Daoy (cell line): ENCODE results near the gene KRTAP27-1. TPM values are rescaled to one million over a fixed set of nuclear protein-coding genes. Genes with fewer than 3 reads are reported as not detected.

Experiments
- DNase-seq: peaks from one replicate; pipeline ENCODE4 v3.0.0-alpha.2; 2015; ENCODE audit warnings: low read depth
- total RNA-seq: library from RNA; depleted of rRNA; stranded (reverse); fragments of >200 nt; shearing (Covaris generic); gene quantifications from 2 replicates; pipeline ENCODE4 v1.2.3, GENCODE V29; 2014; rRNA removed

Gene KRTAP27-1, protein sequence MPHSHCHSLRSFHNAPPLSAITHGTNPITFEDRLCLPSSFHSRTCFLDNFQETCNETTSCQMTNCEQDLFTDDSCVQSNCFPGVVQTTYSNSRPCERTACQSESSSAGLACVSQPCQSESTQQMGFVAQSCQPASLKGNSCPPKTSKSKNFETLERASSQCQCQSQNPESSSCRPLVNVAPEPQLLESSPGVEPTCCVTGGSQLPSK
- not detected in 2 replicates for total RNA-seq

DNA sequence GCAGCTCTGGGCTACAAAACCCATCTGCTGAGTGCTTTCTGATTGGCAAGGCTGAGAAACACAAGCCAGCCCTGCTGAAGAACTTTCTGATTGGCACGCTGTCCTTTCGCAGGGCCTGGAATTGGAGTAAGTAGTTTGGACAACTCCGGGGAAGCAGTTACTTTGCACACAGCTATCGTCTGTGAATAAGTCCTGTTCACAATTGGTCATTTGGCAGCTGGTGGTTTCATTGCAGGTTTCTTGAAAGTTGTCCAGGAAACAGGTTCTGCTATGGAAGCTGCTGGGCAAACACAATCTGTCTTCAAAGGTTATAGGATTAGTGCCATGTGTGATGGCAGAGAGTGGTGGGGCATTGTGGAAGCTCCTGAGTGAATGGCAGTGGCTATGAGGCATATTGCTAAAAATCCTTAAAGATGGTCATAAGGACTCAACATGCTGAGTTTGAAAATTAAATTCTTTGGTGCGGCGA, at the start of gene KRTAP27-1:
Gene KRTAP27-1 (minus strand): TSS at position 419 of the 469 bp plus-strand sequence. CDS start 26 bp downstream, at position 393.
- no peak for DNase-seq

DNA sequence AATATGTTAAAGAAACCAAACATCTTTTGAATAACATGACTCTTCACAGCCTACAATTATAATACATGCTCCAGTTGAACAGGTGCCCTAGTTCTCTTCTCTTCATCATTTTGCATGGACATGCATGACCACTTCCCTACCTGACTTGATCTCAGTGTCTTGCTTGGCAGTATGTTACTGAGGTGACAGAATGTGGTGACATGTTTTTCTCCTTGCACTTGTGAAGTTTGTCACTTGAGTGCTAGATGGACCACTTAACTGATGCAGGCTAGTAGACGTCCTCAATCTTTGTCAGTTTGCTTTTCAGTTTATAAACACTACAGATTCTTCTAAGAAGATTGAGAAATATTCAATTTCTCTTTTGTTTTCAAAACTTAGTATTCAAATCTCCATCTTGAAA, 44.7 kb upstream of the KRTAP27-1 start:
- no peak for DNase-seq

DNA sequence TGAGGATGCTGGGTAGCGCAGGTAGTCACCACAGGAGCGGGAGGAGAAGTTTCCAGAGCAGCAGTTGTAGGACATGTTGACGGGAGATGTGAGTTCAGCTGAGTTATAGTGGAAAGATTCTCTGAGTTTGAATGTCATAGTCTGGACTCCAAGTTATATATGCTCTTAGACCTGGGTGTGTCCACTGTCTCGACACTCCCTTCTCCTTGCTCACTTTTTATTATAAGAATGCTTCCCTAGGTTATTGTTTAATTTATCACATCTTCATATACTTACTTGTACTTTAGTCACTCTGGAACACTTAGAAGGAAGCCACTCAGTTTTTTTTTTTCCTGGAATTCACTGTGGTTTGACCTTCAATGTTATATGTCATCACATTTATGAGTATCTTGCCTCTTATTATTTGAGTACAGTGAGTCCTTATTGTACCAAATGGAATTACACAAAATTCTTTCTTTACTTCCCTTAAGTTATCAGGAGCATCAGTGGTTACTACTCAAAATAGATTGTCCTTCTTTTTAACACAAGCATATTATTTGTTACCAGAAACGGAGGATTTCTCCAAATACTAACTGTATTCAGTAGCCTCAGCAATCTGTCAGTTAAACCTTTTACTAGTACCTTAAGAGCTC, 34.8 kb upstream of the KRTAP27-1 start, which contains the start of gene KRTAP13-2:
Gene KRTAP13-2 (minus strand): TSS at position 133 of the 632 bp plus-strand sequence. CDS start 58 bp downstream, at position 75.
- DNase-seq: no peak

DNA sequence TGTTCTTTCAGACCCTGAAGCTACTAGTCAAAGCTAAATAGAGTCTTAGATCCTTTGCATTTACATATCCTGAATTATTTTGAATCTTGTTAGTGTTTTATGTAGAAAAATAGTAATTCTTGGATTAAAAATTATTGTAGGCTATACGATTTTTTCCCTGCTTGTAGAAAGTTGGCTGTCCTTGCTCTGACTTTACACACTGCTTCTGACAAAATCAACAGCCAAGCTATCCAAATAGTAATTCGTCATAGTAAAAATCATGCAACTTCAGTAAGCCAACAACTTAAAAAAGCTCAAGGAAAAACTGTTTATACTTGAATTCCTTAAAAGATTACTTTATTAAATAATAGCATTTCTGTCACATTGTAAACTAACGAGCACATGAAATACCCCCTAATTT, 18.4 kb upstream of the KRTAP27-1 start:
- DNase-seq: no peak

DNA sequence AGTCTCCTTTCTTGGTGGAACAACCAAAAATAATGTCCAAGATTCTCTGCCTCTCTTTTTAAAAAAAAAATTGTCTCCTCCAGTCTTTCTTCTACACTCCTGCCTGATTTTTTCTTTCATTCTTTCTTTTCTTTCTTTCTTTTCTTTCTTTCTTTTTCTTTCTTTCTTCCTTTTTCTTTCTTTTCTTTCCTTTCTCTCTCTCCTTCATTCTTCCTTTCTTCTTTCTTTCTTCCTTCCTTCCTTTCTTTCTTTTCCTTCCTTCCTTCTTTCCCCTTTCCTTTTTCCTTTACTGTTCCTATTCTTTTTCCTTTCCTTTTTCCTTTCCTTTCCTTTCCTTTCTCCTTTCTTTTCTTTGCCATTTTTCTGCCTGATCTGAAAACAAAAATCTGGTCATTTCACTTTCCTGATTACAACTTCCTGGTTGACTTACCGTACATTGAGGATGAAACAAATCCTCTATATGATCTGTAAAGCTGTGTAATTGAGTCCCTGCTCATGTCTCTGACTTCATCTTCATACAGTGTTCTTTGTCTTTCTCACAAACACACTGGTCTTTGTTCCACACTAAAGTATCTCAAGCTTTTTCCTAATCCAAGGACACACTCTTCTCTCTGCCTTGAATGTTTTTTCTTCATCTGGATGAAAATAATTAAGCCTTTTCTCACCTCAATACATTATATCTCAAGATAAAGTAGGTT, 17.0 kb upstream of the KRTAP27-1 start:
- DNase-seq: no peak

DNA sequence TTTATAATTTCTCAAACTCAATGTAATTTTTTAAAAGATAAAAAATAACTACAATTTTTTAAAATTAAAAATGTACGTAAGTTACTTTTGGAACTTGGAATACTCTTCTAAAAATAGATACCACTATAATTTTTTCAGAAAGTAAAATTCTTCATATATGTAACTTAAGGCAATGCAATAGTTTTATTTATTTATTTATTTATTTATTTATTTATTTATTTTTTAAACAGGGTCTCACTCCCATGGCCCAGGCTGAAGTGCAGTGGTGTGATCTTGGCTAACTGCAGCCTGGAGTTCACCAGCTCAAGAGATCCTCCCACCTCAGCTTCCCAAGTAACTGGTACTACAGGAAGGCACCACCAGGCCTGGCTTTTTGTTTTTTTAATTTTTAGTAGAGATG, 14.0 kb upstream of the KRTAP27-1 start:
- DNase-seq: no peak

DNA sequence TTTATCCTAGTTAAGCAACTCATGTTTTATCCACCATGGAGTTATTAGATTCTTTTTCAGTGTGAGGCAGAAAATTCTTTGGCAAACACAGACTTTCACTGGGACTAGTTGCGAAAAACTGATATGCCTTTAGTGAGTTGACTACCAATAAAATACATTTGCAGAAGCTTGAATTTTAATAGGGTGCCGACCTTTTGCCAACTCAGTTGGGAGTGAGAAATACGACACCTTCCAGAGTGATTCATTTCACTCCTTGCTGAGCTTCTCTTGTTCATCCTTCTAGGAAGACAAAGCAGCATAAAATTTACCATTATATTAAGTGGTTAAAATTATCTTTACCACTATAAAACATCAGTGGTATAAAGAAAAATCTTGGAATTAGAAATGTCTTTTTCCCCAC, 12.1 kb upstream of the KRTAP27-1 start:
- peak; percentile 30 for DNase-seq

DNA sequence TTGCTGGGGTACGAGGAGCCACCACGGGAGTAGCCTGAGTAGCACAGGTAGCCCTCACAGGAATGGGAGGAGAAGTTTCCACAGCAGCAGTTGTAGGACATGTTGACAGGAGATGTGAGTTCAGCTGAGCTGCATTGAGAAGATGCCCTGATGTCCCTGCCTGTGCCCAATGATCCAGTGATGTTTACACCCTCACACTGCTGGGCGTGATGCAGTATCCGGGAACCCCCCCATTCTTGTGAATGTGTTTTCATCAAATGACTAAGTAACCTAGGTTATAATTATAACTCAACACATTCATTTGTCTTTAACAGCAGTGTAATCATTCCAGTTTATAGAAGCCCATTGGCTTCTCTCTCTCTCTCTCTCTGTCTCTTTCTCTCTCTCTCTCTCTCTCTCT, 11.0 kb upstream of the KRTAP27-1 start, which contains the start of gene KRTAP23-1:
Gene KRTAP23-1 (minus strand): TSS at position 101 of the 400 bp plus-strand sequence. CDS start 0 bp downstream, at position 101.
- no peak for DNase-seq

DNA sequence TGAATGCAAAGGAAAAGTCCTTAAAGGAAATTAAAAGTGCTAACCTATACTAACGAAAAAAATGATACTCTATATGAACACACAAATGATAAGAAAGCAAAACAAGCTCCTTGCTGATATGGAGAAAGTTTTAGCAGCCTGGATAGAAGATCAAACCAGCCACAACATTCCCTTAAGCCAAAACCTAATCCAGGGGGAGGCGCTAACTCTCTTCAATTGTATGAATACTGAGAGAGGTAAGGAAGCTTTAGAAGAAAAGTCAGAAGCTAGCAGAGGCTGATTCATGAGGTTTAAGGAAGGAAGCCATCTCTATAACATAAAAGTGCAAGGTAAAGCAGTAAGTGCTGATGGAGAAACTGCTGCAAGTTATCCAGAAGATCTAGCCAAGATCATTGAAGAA, 7.5 kb upstream of the KRTAP27-1 start:
- DNase-seq: no peak

DNA sequence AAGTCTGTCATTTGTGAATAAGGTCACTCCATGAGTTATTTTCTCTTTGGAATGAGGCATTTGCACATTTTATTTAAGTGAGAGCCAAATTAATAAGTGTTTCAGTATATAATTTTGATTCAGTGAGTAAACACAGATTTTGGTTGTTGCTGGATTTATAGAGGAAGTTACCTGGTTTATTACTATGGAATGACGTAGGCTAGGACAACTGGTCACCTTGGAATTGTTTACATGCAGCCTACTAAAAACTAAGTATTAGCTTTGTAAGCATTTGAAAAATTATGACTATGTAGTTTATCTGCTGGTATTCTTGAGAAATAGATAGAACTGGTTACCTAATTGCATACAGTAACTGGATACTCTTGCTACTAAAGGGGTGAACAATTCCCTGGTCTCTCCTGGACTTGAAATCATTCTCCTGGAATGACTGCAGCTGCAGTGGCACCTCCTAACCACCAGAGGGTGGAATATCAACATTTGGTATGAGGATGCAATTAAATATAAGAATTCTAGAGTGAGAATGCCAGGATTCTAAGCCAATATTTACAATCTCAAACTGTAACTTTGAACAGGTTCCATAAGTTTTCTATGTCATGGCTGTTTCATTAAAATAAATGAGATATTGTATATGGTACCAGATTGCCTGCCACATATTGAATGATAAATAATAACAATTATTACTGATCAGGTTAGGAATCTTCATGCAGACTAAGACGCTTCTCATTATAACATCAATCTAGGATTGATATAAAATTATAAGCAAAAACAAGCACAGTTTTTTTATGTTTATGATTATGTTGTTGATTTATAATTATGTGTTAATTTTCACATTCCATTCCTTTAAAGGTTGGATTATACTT, 3.5 kb upstream of the KRTAP27-1 start:
- peak; percentile 51 for DNase-seq

DNA sequence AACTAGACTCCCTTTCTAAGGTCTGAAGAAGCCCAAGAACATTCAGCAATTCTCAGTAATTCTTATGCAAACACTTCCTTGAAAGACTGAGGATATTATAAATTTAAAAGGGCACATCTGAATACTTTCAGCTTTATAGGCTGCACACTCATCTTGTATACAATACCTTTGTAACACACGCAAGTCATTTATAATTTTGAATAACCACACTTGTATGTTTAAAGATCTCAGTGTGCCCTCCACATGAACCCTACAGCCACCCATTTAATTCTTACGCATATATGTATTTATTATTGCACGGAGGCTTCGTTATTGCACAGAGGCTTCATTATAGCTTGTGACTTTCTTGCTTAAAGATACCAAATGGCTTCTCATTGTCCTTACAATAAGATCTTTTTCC, 1.2 kb upstream of the KRTAP27-1 start:
- DNase-seq: no peak

DNA sequence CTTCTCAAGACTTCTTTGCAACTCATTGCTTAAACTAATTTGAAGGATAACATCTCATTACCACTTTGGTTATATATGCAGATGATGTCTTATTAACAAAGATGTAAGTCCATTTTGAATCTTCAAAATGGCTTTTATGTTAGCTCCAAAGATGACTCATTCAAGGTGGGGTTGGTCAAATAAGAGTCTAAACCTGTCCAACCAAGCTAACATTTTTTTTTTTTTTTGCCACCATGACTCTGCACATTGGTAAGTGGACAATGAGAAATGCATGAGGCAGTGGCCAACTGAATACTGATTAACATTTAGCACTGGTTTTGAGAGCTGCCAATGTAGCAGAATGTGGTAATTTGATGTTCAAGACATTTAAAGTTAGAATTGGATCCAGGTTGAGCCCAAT, 278 bp upstream of the KRTAP27-1 start:
- DNase-seq: no peak

DNA sequence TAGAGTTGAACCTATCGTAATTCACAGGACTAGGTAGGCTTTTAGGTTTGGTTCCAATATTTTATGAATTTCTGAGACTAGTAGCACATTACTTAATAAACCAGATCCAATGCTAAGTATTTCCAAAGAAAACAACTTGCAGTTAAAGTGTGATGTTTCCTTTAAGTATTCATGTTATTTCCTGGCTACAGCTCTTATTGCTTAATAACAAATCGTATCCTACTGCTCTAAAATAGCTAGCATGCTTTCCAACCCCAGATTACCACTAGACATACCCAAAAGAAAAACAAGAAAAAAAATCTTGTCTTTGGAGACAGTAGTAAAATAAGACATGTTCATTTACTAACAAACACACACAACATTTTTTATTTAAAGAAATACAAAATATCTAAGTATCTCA, 898 bp downstream of the KRTAP27-1 start:
- no peak for DNase-seq

DNA sequence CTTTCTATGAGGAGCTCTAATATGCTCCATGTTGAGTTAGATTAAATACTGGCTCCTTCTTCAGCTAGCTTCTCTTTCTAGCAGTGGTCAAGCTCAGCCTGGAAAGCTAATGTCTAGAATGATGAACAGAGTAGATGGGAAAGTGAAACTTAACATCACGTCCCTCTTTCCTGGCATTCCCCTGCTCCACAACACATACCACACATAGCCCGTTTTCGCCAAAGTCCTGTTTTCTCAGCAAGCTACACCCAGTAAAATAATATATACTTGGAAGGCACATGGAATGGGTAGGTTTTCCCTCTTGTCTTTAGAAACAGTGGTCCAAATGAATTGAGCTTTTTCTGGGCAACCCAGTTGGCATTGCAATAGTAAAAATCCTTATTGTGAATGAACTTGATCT, 3.8 kb downstream of the KRTAP27-1 start:
- no peak for DNase-seq

DNA sequence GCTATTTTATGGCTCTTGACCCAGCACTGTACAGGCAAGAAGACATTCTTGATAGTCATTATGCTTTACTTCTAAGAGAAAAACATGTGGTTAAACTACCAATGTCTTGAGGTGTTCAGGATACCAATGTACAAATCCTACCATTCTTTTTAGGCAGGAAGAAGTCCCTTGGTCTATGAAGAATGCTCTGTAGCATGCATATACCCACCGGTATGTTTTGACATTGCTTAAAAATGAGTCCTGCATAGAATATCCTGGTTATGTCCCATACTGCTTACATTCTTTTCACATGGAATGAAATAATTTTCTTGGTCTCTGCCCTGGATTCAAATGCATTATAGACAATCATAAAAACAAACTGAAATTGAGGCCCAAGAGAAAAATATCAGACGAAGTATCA, 4.8 kb downstream of the KRTAP27-1 start:
- DNase-seq: no peak

DNA sequence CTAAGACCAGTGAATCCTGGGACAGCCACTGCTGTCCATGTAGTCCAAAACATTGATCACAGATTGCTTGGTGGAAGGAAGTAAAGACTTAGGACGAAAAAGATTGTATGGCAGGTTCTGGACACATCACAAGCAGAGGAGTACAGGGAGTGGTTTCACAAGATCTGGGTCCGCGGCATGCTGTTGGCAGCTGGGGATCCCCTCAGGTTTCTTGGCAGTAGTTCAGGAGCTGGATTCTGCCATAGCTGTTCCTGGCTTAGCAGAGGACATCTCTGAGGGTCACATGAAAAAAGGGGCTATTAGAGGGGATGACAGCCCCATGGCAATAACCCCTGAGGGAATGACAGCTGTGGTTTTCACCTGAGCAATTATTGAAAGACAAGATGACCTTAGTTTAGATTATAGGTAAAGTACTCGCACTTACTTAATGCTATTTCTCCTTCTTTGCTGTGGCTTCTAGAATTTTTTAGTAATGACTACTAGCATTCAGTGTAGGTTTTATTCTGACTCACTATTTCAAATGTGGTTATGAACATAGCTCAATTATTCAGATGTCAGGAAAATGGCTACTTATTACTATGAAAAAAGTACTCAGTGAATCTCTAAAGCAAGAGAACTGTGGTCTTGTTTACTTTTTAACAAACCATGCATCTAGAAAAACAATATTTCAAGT, 8.2 kb downstream of the KRTAP27-1 start:
- peak; percentile 53 for DNase-seq

DNA sequence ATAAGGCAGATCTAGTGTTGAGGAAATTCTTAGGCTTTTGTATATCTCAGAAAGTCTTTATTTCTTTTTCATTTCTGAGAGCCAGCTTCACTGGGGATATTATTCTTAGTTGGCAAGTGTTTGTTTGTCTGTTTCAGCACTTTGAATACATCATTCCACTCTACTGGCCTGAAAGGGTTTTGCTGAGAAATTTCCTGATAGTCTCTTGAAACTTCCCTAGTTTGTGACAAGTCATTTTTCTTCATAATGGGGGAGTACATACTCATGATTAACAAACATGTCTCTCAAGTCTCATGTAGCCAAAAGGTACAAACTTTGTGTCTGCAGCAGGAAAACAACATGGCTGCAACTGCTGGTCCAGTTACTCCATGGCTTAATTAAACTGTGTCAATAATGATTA, 11.1 kb downstream of the KRTAP27-1 start:
- DNase-seq: no peak

DNA sequence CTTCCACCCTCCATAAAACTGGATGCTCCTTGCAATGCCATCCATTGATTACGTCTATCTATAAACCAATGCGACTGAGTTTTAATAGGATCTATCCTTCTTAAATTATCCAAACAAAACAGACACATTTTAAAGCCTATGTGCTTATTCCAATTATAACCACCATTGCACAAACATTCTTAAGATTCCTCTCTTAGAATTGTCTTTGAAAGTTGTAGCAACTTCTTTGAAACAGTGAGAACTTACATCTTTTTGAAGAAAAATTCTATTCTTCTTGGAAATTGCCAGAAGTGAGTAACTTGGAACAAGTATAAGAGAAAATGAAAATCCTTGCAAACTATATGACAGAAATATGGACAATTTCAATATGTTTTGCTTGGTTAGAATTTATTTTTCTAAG, 17.3 kb downstream of the KRTAP27-1 start, which contains the start of gene KRTAP26-1:
Gene KRTAP26-1 (minus strand): TSS at position 101 of the 400 bp plus-strand sequence. CDS start 280 bp downstream, outside the sequence.
- DNase-seq: no peak

DNA sequence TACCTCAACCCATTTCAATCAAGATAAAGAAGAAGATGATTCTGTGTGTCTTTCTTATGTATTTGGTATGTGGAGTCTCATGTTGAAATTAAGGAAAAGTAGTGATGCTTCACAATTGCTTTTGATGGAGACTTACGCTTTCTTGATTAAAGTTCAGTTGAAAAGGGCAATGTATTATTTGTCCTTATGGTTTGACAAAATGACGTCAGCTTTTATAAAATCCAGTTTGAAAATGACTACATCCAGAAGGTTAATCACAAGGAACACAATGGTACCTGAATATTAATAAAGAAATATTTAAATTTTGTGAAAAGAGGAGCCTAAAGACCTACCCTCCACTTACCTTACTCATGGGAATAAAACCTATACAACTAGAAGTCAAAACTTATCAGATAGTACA, 21.8 kb downstream of the KRTAP27-1 start:
- no peak for DNase-seq

DNA sequence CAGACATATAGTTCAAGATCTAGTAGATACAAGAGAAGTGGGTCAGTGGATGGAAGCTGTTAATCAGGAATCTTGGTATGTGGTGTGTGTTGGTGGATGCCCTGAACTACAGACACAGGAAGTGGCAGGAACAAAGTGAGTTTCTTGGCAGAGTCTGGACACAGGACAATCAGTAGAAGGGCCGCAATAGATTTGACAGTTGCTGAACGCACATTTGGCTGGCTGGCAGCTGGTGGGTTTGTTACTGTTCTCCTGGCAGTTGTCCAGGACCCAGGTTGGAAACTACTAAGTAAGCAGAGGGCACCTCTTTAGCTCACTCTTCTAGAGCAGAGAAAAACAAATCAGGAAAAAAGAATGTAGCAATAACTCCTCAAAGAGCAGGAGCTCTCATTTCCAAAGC, 30.6 kb downstream of the KRTAP27-1 start:
- DNase-seq: no peak

DNA sequence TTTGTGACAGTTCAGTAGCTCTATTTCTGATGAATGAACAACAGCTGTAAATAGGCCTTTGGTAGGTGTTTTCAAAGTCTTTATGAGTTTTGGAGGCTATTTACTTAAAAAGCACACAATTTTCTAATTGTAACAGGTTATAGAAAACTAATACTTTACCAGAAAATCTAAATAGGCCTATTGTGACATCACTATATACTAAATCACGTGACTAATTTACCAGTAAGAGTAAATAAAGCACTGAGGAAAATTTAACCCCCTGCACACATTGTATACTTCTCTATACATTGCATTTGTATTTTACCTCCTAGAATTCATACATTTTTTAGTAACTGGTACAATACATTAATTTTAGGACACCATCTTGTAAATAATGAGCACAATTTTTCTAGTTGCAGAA, 32.4 kb downstream of the KRTAP27-1 start:
- no peak for DNase-seq
